NCI-H748 (cell line): ENCODE data around the gene HAND2.

ENCODE experiments used
- DNase-seq: peaks from one replicate; lab custom pipeline; 2025; ENCODE audit not compliant: unreplicated experiment; lab: John Stamatoyannopoulos, UW

HAND2 gene

GRCh38 chr4:173521467-173522159 lies 8.4 kb downstream of the HAND2 start:
- peak; percentile 39 for DNase-seq

- DNase-seq: no peak
Measured at GRCh38 chr4:173520921-173521466, 9.0 kb downstream of the HAND2 start.

GRCh38 chr4:173519111-173520101 lies 10.6 kb downstream of the HAND2 start:
- no peak for DNase-seq

GRCh38 chr4:173518425-173519102 lies 11.5 kb downstream of the HAND2 start:
- no peak for DNase-seq

- DNase-seq: no peak
Measured at GRCh38 chr4:173517781-173518424, 12.1 kb downstream of the HAND2 start.

GRCh38 chr4:173516621-173517524 lies 13.2 kb downstream of the HAND2 start:
- no peak for DNase-seq

GRCh38 chr4:173515458-173515857 lies 14.6 kb downstream of the HAND2 start:
- no peak for DNase-seq

- DNase-seq: peak; percentile 34
Measured at GRCh38 chr4:173514641-173515217, 15.3 kb downstream of the HAND2 start.

GRCh38 chr4:173513651-173514050 lies 16.4 kb downstream of the HAND2 start:
- DNase-seq: no peak

- no peak for DNase-seq
Measured at GRCh38 chr4:173511787-173512361, 18.2 kb downstream of the HAND2 start.

- no peak for DNase-seq
Measured at GRCh38 chr4:173509036-173510001, 20.7 kb downstream of the HAND2 start.

GRCh38 chr4:173508386-173509035 lies 21.5 kb downstream of the HAND2 start:
- DNase-seq: no peak

GRCh38 chr4:173507471-173508385 lies 22.3 kb downstream of the HAND2 start:
- no peak for DNase-seq

- DNase-seq: no peak
Measured at GRCh38 chr4:173506597-173507211, 23.3 kb downstream of the HAND2 start.

GRCh38 chr4:173505924-173506518 lies 24.0 kb downstream of the HAND2 start:
- peak; percentile 85 for DNase-seq

- DNase-seq: no peak
Measured at GRCh38 chr4:173504181-173504503, 25.9 kb downstream of the HAND2 start.
